Measurements from ENCODE around the gene ANKRD1.
A peak's percentile ranks its signal among the peaks of the same experiment; 100 is the strongest.

ANKRD1 gene

DNA sequence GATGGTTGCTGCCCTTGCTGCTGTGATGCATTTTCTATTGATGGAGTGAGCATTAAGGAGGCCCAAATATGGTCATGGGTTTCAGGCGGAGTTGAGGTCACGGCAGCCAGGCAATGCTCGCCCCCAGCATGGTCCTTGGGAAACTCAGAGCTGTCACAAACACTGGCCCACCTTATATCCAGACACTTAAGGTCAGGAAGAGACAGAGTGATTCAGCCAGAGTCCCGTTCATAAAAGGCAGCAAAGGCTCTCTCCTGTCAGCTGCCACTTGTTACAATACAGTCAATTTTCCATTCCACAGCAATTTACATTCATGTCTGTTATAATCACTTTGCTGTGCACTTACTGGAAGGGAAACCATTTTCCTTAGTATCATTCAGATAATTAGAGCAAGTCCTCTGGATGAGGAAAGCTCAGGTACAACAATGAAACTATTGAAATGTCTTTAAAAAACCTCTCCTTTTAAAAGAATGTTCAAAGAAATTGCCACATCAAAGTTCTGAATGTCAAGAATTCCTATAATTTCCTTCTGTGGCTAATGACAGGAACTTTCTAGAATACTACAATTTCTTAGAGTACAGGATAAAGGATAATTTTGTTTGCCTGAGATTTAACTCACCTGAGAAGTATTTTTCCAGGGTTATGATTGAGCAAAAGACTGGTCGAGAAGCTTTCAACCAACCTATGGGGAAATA, 14.8 kb upstream of the ANKRD1 start:
- DNase-seq (ENCODE audit: low read depth in 2 of 2): no peak

DNA sequence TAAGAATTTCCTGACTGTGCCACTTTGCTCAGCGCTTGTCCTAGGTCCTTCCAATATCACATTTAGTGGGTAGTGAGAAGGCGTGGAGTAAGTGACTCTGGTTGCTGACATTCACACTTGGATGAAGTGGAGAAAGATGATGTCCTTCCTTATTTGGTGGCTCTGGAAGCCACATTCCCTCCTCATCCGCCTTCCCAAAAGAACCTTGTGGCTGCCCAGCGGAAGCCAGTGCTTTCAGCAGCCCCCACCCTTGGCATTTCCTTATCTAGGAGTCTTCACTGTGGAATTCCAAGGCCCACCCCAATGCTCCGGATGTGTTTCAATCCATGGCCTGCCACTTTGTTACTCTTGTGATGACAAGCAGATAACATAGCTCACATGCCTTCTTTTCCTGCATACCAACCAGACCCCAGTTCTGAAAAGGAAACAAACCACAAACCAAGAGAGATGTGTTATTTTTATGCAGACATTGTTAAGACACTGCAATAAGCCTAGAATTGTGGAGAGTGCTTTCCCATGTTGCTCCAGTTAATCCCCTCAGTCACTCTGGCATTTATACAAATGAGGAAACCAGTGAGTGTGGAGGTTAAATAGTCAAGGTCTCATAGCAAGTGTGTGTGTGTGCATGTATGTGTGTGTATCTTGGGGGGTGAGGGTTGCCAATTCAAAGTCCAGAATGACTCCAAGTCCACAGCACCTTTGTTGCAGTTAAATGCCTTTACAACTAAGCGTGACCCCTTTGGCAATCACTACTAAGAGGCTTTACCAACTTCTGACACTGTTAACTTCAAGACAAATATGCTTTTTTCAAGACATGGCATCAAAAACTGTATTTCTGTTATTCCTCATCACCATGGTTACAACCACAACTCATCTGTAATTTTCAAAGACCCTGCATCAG, 10.3 kb upstream of the ANKRD1 start:
- peak; percentile 94 for DNase-seq (ENCODE audit: low read depth in 2 of 2)

DNA sequence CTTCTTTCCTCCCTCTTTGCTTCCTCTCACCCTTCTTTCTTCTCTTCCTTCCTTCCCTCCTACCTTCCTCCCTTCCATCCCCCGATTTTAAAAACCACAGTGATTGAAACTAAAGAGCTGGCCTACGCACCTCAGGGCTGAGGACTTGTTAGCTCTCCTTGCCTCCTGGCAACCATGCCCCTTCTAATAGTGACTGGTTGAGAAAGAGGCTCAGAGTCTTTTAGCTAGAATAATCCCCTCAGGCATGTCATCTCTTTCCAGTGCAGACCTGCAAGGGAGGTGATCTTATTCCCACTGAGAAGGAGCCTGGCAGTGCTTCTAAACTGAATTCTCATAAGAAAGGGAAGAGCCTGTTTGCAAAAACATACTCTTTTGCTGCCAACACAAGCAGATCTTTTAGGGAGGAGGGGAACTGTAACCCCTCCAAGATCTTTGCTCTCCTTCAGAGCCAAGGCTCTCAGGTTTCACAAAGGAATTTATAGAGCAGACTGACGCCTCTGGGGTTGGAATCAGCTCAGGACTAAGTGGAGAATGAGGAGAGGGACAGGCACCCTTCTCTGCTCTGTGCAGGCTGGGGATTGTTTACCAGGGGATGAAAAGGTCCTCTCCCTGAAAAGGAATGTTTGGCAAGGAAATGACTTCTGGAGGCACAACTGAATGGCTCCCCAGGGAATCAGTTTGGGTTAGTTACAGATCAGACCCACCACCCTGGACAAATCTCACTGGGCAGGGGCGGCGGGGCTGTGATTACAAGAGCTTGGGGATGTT, 9.4 kb upstream of the ANKRD1 start:
- peak; percentile 77 to 78 for DNase-seq (ENCODE audit: low read depth in 2 of 2)

DNA sequence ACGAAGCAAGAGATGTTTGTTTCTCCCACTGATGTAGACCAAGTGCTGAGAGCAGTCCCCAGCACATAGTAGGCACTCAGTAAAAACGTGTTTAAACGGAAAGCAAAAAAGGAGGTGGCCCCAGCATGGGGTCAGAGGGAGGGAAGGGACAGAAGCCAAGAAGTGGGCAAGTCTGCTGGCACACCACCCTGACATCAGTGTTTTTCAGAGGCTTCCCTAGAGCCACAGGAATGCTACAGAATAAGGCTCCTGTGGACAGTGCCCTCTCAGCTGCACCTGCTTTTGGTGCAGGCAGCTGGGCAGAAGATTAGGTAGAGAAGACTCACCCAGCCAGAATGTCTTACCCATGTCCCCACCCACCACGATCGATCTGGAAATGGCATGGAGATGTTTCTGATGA, 8.3 kb upstream of the ANKRD1 start:
- DNase-seq (ENCODE audit: low read depth in 2 of 2): no peak

DNA sequence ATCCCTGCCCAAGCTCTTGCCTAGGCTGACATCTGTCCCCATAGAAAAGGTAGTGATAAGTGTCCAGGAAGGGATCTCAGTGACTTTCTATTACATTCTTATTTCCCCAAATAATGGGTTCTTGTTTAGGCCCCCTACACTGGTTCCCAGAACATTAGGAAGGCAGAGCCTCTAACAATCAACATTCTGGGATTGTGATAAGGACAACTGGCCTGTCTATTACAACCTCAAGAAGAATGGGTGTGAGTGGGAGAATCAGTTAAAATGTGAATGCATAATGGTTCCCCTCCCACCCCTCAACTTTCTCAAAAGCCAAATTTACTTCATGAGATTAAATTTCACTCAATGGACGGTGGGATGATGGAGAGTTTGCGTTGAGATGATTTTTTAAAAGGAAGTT, 6.4 kb upstream of the ANKRD1 start:
- DNase-seq (ENCODE audit: low read depth in 2 of 2): no peak

DNA sequence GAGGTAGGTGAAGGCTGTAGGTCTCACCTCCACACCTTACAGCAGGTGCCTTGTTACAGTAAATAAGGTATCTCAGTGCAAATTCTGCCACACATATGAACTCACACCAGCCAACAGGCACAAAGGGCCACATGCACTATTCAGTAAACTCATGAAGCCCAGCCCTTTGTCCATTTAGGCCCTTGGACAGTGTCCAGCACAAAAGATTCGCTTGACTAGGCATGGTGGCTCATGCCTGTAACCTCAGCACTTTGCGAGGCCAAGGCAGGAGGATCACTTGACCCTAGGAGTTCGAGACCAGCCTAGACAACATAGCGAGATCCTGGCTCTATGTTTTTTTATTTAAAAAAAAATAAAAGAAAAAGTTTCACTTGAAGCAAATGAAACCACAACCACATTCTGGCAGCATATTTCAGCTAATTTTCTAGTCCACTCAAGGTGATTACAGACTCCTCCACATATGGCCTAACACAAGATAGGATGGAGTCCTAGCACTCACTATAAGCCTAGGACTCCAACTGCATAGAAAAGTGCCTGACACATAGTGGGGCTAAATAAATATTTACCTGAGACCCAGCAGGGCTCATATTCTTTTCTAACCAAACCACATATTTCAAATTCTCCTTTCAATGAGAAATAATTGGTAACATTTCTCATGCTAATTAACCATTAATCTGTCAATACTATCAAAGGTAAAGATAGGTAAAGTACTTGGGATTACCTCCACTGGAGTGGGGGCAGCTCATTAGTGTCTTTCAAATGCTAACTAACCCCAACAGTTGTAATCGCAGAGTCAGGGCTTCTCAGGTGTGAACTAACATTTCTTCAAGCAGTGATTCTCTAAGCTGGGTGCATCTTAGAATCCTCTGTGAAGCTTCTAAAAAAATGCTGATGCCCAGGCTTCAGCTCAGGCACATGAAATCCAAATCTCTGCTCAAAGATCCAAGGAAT, 4.5 kb upstream of the ANKRD1 start:
- DNase-seq (ENCODE audit: low read depth in 2 of 2): no peak

DNA sequence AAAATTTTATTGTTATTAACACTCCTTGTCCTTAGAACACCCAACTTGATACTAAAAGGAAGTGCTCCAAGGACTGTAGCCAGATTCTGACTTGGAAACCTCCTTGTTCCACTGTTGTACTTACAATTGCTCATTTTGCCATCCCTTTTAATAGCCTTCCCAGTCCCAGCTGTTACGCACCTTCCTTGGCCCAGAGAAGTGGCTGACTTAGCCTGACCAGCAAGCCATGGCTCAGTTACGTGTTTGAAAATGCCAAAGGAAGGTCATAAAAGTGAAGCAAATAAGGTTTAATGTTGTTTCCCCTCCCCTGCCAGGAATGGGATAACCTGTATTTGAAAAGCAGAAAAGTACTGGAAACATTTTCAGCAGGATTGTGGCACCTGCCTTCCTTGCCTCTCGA, 3.7 kb upstream of the ANKRD1 start:
- no peak for DNase-seq (ENCODE audit: low read depth in 2 of 2)

DNA sequence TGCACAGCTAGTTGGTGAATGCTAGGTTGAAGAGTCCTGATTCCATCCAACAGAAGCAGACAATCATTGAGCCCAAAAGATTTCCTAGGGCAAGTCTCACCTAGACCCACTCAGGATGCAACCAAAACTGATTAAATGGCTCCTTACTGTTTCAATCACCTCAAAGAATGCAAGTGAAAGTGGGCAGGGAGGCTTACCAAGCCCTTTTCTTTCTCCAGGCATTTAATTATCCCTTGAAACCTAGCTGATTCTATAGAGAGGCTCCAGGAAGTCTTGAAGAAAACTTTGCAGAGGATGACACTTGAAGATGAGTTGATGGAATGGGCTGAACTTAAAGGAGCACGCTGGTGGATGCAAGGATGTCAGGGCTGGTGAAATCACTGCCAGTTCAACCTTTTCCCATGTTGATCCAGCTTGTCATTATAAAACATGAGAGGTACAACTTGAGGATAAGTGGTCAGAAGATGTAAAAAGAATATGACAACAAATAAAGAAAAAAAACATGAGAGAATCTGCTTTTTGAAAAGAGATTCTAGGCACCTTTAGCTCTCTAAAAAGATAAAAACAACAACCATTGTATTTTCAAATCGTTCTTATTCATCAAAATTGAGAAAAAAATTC, 2.3 kb upstream of the ANKRD1 start:
- no peak for DNase-seq (ENCODE audit: low read depth in 2 of 2)

DNA sequence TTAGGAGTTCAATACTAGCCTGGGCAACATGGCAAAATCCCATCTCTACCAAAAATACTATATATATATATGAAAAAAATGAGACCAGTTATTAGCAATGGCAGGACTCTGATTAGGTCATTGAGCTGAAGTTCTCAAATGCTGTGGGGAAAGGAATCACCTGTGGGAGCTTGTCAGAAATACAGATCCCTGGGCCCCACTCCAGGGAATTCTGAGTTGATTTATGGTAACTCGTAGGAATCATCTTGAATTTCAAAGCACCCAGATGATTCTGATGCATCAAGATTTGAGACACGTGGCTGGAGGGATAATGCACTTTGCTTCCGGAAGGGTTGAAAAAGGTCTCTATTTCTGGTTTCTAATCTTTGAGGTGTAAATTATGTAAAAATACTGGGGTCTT, 1.0 kb upstream of the ANKRD1 start:
- no peak for DNase-seq (ENCODE audit: low read depth in 2 of 2)

DNA sequence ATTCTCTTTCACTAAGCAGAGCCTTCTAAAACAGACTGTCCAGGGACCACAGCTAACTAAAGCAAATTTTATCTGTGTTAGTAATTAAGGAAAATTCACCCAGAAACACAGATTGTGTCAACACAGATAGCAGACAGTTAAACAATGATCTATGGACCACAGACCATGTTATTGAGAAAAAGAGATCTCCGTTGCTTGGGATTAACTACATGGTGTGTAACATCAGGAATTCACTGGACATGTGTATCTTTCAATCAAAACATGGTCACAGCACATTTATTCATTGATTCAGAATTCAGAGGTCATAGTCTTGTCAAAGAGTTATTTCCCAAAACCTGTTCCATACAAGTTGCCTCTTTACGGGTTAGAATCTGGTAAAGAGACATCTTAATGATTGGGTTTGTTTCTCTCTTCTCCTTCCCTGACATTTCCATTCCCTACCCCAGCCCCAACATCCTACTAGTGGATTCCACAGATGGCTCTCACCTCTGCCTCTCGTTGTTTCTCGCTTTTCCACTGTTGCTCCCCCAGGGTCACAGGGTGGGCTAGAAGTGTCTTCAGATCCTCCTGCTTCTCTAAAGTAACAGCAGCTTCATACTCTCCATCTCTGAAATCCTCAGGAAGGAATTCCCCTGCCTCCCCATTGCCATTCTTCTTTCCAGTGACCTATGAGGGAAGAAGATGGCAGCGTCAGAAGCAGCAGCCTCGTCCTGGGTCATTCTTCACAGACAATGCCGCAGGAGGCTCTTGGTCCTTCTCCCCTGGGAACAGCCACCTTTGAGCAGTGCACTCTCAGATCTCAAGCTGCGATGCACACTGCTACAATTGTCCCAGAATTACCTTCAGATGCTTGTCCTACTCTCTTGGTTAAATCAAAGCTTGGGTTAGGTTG, 958 bp downstream of the ANKRD1 start:
- no peak for DNase-seq (ENCODE audit: low read depth in 2 of 2)

DNA sequence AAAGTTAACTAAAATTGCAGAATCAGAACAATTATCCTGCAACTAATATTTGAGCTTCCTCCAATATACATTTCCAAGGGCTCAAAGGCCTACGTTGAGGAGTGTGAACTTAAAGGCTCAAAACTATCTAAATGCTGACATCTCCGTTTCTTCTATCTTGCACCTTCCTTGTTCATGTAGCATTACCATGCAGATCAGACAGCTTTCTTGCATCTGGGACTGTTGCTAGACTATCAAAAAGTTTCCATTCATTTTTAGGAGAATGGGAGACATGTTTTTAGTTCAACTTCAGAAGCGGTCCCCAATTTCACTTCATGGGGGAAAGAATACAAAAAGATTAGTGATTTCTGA, 2.9 kb downstream of the ANKRD1 start:
- DNase-seq (ENCODE audit: low read depth in 2 of 2): no peak

DNA sequence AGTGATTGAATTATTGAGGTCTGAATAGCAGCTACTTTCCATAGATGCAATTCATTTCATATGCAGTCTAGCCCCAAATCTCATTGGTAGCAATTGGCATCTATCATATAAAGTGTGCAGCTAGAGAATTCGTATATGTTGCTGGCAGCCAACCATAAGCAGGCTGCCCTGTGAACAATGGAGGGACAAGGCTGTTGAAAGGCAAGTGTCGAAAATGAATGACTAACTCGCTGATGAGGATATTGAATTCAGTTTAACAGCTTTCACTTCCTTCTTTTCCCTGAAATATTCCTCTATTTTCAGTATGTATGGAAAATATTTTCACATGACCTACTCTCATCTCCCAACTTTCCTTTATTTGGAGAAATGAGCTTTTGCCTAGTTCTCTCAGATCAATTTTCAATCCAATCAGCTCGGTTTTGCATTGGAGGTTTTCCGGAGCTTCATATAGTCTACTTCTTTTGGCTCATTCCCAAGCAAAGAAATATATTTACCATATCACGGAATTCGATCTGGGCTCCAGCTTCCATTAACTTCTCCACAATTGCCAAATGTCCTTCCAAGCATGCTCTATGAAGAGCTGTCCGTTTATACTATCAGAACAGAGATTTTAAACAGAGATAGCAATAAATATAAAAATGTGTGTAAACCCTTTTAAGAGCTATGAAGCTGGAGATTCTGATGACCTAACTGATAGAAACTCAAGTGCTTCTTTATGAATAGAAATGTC, 3.5 kb downstream of the ANKRD1 start:
- DNase-seq (ENCODE audit: low read depth in 2 of 2): no peak

DNA sequence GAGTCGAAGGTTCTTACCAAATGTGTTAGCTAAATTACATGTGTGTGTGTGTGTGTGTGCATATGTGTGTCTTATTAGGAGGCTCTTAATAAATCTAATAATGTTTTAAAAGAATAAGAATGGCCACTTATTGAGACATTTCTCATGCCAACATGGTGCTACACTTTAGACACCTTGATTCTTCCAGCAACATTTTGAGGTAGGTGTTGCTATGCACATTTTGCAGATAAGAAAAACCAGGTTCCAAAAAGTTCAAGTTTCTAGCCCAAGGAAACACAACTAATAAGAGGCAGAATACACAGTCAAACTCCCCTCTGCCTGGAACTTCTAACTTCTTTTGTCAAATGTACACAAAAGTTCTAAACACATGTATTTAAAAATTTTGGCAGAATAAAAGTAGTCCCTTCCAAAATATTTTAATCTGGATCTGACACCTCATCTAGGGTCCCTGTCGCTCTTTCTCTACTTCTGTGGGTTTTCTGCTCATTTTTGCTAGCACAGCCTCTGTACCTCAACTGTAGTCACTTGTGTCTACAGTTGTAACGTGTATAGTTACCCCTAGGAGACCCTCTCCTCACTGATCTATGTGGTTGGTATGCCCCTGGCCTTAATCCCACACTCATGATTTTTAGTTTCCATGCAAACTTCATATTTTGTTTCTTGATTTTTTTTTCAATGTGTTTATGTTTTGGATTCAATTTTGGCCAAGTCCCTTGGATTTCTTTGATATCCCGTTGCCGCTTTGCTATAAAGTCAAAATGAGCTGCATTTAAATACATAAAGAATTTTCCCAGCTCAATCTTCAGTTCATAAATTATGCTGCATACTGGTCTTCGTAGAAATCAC, 4.3 kb downstream of the ANKRD1 start:
- DNase-seq (ENCODE audit: low read depth in 2 of 2): no peak

DNA sequence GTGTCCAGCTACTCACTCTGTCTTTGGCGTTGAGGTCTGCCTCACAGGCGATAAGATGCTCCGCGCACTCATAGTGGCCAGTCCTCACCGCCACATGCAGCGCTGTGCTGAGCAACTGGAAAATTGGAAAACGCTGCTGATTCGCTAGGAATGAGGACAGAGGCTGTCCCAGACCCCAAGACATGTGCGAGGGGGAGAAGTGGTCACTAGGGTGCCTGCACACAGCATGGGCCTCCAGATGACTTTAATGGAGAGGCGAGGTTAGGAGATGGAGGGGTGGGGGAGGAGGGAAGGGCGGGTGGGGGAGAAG, 5.2 kb downstream of the ANKRD1 start:
- DNase-seq (ENCODE audit: low read depth in 2 of 2): no peak

DNA sequence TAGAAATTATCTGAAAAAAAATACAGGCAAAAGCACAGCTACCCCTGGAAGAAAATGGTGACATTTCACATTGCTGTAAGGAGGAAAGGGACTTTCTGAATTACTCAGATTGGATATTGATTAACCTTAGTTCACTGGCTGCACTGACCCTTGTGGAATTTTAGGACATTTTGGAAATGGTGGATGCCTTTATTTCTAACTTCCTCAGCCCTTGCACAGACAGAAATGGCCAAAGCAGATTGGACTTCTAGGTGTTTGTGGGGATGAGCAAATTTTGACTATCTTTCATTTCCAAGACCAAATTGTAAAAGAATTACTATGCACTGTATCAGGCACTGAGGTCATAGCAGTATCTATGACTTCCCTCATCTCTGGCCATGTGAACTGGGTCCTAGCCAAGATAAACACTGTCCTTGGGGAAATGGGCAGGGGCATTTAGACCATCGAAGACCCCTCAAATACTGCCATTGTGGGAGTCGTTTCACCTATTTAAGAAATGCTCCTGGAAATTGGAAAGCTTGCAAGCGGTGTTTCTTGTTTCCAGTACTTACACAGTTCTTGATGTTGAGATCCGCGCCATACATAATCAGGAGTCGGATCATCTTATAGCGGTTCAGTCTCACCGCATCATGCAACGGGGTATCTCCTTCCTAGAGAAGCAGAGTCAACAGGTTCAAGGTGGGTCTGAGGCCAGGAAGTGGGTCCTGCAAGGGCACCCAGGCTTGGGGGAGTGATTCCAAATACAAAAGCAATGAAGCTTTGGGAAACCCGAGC, 5.7 kb downstream of the ANKRD1 start:
- DNase-seq (ENCODE audit: low read depth in 2 of 2): no peak

DNA sequence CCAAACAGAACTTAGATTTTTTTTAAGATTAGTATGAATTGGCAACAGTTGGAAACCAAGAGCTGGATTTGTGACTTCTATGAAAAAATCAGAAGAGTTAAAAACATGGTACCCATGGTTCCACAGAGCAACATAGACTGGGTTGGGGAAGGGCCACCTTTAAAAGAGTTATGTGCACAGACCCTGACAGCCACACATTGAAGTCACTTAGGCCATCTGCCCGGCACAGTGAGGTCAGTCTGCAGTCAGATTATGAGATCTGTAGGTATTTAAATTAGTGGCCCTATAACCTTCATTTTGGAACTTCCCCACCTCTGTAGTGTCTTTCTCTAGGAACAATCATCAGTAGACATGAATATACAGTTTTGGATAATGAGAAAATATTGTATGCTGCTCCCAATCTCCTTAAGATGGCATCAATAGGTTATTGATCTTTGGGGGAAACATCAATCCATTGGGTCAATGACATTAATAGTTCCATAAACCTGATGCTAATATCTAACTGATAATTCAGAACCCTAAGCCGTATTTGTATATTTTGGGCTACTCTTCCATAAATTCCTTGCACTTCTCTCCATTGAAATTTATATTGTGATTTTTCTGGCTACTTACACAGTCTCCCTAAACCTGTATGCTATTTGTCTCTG, 7.0 kb downstream of the ANKRD1 start:
- DNase-seq (ENCODE audit: low read depth in 2 of 2): no peak

DNA sequence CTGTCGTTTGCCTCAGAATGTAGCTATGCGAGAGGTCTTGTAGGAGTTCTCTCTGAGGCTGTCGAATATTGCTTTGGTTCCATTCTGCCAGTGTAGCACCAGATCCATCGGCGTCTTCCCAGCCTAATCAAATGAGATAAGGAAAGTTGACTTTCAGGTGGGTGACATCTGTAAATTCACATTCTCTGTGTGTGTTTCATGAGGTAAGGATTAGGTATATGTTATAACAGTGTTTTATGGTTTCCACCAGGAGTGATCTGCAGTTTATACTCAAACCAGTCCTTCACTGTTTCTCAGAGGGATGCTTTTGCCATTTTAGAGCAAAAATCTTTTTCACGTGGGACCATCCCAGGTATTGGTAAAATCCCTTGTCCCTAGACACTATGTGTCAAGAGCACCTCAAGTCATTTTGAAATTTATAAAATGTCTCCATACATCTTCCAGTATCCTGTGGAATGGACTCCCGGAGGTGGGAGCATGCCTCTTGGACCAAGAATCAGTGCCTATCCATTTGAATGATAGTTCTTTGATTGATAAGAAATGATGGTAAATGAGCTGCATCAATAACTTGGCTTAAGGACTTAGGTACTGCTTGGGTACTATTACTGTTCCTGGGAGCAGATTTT, 7.9 kb downstream of the ANKRD1 start:
- DNase-seq (ENCODE audit: low read depth in 2 of 2): no peak
